ENCODE data around the gene DNAJC3. TPM values are rescaled to one million over a fixed set of nuclear protein-coding genes. Genes with fewer than 3 reads are reported as not detected.

The DNAJC3 gene
- total and polyA plus RNA-seq, 9 of the 15 experiments (the other 6 are each of a cell fraction or from before 2014, with no cell fraction given) = 7.8 to 21.8 (median 10.4) TPM

DNA sequence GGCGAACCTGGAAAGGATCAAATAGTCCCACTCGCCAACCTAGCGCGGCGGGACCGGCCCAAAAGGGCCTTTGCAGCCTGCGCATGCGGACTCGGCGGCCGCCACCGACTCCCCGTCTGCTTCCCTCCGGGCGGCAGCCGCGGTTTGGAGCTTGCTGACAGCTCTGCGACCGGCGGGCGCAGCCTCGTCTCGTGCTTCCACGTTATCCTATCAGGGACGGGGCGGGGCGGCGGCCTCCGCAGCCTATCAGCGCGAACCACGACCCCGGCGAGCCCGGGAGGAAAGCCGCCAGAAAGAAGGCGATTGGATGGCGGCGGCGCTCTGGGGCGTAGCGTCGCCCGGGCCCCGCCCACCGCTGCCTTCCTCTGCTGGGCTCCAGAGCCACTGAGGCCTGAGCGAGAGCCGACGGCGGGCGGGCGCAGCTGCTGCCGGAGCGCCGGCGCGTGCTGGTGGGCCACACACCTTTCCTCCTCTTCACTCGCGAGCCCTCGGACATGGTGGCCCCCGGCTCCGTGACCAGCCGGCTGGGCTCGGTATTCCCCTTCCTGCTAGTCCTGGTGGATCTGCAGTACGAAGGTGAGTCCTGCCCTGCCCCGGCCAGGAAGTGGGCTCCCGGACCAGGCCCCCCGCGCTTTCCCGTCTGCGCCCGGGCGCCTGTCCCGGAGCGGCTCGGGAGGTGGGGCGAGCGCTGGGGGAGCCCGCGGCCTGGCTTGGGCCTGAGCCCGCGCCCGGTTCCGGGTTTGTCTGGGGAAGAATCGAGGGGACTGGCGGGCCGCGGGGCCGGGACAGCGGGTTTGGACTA, at the start of gene DNAJC3 (continued):
- TF ChIP-seq REST (IDR thresholded peaks at IDR 0.05; ENCODE audit: borderline replicate concordance) (no peak), REST (CRISPR knock-in tag; IDR thresholded peaks at IDR 0.05; ENCODE audit: low read depth) (no peak), ZNF384 (IDR thresholded peaks at IDR 0.05; ENCODE audit: low read depth, low read length) (no peak), GTF3C2 (IDR thresholded peaks at IDR 0.05; ENCODE audit: borderline replicate concordance, extremely low read depth, insufficient read length) (no peak), PBX2 (CRISPR knock-in tag; IDR thresholded peaks at IDR 0.05; ENCODE audit: low read depth) (no peak), PBX2 (tag; conservative IDR thresholded peaks at IDR 0.05; ENCODE audit: low read depth) (no peak), CEBPG (CRISPR knock-in tag; IDR thresholded peaks at IDR 0.05) (no peak), CEBPG (tag; conservative IDR thresholded peaks at IDR 0.05 in 1 of 2, IDR thresholded peaks at IDR 0.05 in 1 of 2) (no peak), EZH2 (IDR thresholded peaks at IDR 0.05; ENCODE audit: borderline replicate concordance, low read depth, low read length) (no peak), CAMTA2 (CRISPR knock-in tag; conservative IDR thresholded peaks at IDR 0.05) (no peak), RBM14 (IDR thresholded peaks at IDR 0.05; ENCODE audit: borderline replicate concordance, insufficient read depth, low read depth, low read length) (0 out of 2 replicates have a peak, but pooled peaks have one; percentile 48), KAT7 (CRISPR knock-in tag; IDR thresholded peaks at IDR 0.05; ENCODE audit: borderline replicate concordance) (peak; percentile 76; the same call in 1 of the 2 replicates), SMARCE1 (IDR thresholded peaks at IDR 0.05) (no peak)

Data from K562 (cell line).